Left lung (tissue), 10 donors: Measurements from ENCODE around the gene RGS3. TPM values are rescaled to one million over a fixed set of nuclear protein-coding genes. Genes with fewer than 3 reads are reported as not detected.

Source experiments
- ATAC-seq: fragments of 200-7000 bp; cut with Tn5 transposase; one replicate; pipeline ENCODE4 v1.9.1; 2020; ENCODE audit warnings: moderate library complexity
- DNase-seq, 4 donors: peaks; one replicate each; pipeline ENCODE4 v3.0.0-alpha.2; 2013 to 2020
- H3K27ac ChIP-seq, 2 donors: fragments of 200-600 bp; sonication (generic) in 1 of 2; one replicate each; pipeline versions ENCODE4 v1.5.0 to v1.8.0; 2020 to 2021
- H3K27me3 ChIP-seq, 2 donors: fragments of 200-600 bp; sonication (generic) in 1 of 2; one replicate each; pipeline versions ENCODE4 v1.5.0 to v1.8.0; 2020 to 2021
- H3K36me3 ChIP-seq, 2 donors: fragments of 200-600 bp; sonication (generic) in 1 of 2; one replicate each; pipeline versions ENCODE4 v1.5.0 to v1.8.0; 2020 to 2021
- H3K4me1 ChIP-seq, 2 donors: fragments of 200-600 bp; one replicate each; pipeline ENCODE4 v1.8.0; 2021
- H3K4me3 ChIP-seq, 2 donors: fragments of 200-600 bp; sonication (generic) in 1 of 2; one replicate each; pipeline versions ENCODE4 v1.5.0 to v1.8.0; 2020 to 2021; ENCODE audit warnings: mild to moderate bottlenecking in 1 of 2
- H3K9me3 ChIP-seq, 2 donors: fragments of 200-600 bp; sonication (generic) in 1 of 2; one replicate each; pipeline versions ENCODE4 v1.5.0 to v1.8.0; 2020 to 2021
- intact Hi-C, 2 donors: fragments of 100-400 bp; cut with DNase I; formaldehyde crosslinking; loops; one replicate each; pipeline versions ENCODE4 v1.11.2 to v1.14.2; 2022
- polyA plus RNA-seq, 6 donors: library from polyadenylated mRNA; unstranded; fragments of 120-200 nt; gene quantifications; one replicate each; pipeline ENCODE4 v1.2.1, GENCODE V29; 2013; ENCODE audit not compliant: insufficient read length in 6 of 6
- total RNA-seq, 2 donors: library from RNA; stranded (reverse); fragmentation: NEBNext Ultra II Directional; extraction: Animal tissue kit (Norgen Biotek cat#: 25700); gene quantifications; one replicate each; pipeline ENCODE4 v1.2.1, GENCODE V29; 2021
- TF ChIP-seq, protein P1 (sequence below), 2 donors: fragments of 200-600 bp; sonication (generic) in 1 of 2; IDR thresholded peaks; one replicate each; pipeline versions ENCODE4 v1.5.0 to v1.8.0; 2021; ENCODE audit warnings: antibody characterized with exemption in 2 of 2
- donor health status: DM: no; HTN: yes; CAD: no.
- donor health status: DM: no; HTN: no; CAD: no.

The RGS3 gene
- total and polyA plus RNA-seq, 8 donors: 69.6 to 96.9 (median 77.4) TPM

DNA sequence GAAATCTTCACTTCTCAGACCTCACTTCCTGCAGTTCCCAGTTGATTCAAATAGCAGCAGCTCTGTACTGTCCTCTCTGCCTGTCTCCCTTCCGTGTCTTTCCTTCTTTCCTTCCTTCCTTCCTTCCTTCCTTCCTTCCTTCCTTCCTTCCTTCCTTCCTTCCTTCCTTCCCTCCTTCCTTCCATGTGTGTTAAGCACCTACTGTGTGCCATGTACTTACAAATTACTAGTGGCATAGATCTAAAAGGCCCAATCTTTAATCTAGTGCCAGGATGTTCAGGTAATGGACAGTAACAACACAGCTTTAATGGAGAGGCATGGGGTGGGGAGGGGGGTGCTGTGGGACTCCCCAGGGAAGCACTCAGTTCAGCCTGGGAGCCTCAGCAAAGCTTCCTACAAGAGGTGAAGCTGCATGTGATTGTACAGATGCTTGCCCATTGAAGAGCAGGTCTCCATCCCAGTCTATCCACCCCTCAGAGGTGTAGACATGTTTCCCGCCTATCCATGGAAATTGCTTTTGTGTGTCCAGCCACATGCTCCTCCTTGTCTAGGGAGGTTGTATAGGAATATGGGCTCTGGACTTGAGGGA, 106.0 kb downstream of the RGS3 start:
- intact Hi-C loops: no loop called here
- ATAC-seq: no peak
- Histone ChIP-seq H3K27me3 (no peaks in the 10 kb centered on the region), H3K27ac (peak overlapping the region in 1 of 2 donors; percentile 28), H3K4me1 (peaks cover 11 to 81% of the 10 kb centered on the region in 2 donors), H3K36me3 (no peaks in the 10 kb centered on the region), H3K4me3 (no peak overlapping the region), H3K9me3 (no peaks in the 10 kb centered on the region)
- DNase-seq: no peak
- TF ChIP-seq, protein P1, sequence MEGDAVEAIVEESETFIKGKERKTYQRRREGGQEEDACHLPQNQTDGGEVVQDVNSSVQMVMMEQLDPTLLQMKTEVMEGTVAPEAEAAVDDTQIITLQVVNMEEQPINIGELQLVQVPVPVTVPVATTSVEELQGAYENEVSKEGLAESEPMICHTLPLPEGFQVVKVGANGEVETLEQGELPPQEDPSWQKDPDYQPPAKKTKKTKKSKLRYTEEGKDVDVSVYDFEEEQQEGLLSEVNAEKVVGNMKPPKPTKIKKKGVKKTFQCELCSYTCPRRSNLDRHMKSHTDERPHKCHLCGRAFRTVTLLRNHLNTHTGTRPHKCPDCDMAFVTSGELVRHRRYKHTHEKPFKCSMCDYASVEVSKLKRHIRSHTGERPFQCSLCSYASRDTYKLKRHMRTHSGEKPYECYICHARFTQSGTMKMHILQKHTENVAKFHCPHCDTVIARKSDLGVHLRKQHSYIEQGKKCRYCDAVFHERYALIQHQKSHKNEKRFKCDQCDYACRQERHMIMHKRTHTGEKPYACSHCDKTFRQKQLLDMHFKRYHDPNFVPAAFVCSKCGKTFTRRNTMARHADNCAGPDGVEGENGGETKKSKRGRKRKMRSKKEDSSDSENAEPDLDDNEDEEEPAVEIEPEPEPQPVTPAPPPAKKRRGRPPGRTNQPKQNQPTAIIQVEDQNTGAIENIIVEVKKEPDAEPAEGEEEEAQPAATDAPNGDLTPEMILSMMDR (IDR thresholded peaks at IDR 0.05): no peak

DNA sequence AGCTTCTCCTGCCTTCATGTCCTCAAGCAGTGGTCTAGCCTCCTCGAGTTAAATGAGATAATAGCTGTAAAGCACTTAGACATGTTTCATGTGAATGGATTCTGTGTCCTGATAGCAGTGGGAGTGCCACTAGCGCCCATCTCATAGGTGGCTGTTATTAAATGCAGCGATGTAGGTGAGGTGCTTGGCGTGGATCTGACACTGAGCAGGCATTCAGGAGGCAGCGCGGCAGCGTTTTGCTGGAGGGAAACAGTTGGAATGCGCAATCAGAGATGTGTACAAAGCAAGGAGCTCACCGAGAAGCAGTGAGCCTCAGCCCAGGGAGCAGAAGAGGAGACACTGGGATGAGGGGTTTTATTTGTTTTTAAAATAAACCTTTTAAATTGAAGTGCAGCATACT, 106.6 kb downstream of the RGS3 start:
- peaks cover 11 to 76% of the 10 kb centered on the region in 2 donors for H3K4me1 ChIP-seq

DNA sequence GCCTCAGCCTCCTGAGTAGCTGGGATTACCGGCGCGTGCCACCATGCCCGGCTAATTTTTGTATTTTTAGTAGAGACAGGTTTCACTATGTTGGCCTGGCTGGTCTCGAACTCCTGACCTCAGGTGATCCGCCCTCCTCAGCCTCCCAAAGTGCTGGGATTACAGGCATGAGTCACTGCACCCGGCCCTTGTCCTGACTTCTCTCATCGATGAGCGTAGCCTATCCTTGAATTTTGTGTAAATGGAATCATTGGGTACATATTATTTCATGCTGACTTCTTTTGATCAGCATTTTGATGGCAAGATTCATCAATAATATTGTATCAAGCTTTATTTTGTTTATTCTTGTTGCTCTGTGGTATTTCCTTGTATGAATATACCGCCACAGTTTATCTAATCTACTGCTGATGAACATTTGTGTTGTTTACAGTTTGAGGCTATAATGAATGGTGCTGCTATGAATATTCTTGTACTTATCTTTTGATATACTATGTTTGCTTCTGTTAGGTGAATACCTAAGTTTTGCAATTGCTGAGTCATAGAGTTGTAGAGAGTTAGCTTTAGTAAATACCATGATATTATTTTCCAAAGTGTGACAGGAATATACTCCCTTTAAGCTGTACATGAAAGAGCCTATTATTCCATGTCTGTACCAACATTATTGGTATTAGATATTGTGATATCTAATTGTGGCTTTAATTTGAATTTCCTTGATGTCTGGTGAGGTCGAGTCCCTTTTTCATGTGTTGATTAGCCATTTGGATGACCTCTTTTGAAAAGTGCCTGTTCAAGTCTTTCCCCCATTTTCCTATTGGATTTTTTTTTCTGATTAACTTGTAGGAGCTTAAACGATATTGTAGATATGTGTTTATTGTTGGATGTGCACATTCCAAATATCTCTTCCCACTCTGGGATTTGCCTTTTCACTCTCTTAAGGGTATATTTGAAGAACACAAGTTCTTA, 107.5 kb downstream of the RGS3 start:
- Histone ChIP-seq H3K36me3 (no peaks in the 10 kb centered on the region), H3K9me3 (no peaks in the 10 kb centered on the region), H3K27me3 (no peaks in the 10 kb centered on the region), H3K4me3 (no peak overlapping the region), H3K4me1 (peaks cover 11 to 68% of the 10 kb centered on the region in 2 donors), H3K27ac (no peak overlapping the region)
- DNase-seq: no peak
- intact Hi-C loops: no loop called here
- TF ChIP-seq, protein P1 (IDR thresholded peaks at IDR 0.05): no peak
- no peak for ATAC-seq

More for the DNA sequence above, 106.6 kb downstream of the RGS3 start:
- ATAC-seq: no peak
- Histone ChIP-seq H3K27me3 (no peaks in the 10 kb centered on the region), H3K9me3 (no peaks in the 10 kb centered on the region), H3K36me3 (no peaks in the 10 kb centered on the region), H3K4me3 (no peak overlapping the region), H3K27ac (no peak overlapping the region)
- no peak for DNase-seq
- TF ChIP-seq, protein P1 (IDR thresholded peaks at IDR 0.05): no peak
- intact Hi-C loops: no loop called here

DNA sequence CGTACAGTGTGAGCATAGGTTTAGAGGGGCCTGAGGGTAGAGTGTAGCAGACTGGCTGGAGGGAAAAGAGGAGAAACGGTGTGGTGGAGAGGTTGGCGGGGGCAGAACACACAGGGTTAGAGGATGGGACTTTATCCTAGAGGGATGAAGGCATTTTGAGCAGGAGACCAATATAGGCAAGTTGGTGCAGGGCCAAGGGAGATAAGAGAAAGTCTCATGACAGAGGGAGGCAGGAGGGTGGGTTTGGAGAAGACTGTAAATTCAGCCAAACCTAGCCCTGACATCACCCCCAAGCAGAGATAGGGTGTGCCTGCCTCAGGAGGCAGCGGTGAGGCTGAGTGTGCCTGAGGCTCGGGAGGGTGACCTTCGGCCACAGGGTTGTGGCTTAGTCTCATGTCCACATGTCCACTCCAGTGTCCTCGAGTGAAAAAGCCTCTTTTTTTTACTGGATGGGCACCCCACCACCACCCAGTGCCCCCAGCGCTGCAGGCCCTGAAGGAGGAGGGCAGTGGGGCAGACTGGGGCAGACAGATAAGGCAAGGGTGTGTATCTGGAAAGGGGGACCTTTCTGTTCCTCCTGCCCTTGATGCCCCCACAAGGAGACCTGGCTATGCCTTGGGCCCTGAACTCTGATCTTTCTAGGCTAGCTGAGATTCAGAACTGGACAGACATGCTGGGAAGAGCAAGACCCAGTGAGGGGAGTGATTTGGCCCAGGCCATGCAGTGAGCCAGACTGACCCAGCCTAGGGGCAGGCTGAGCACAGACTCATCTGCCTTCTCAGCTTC, 108.7 kb downstream of the RGS3 start:
- no peak overlapping the region for H3K4me3 ChIP-seq
- DNase-seq: peak in 1 of 4 donors; percentile 16
- peaks cover 13 to 64% of the 10 kb centered on the region in 2 donors for H3K4me1 ChIP-seq
- no peak for ATAC-seq
- intact Hi-C loops: no loop called here
- H3K9me3 ChIP-seq: no peaks in the 10 kb centered on the region
- no peaks in the 10 kb centered on the region for H3K27me3 ChIP-seq
- H3K27ac ChIP-seq: no peak overlapping the region
- H3K36me3 ChIP-seq: no peaks in the 10 kb centered on the region
- TF ChIP-seq, protein P1 (IDR thresholded peaks at IDR 0.05): no peak
